SK-N-SH (cell line): ENCODE measurements around the gene CA10. TPM values are rescaled to one million over a fixed set of nuclear protein-coding genes. Genes with fewer than 3 reads are reported as not detected.

Experiments
- CTCF ChIA-PET: fragments of 300-600, 350-600 bp; formaldehyde crosslinking; extraction: SDS; loops from one replicate; lab custom pipeline; 2021; lab: Yijun Ruan, JAX
- POLR2A ChIA-PET: fragments of 350-600 bp; sonication (Branson Sonifier 250); formaldehyde crosslinking; extraction: SDS; loops from one replicate; lab custom pipeline; 2020; ENCODE audit warnings: antibody characterized with exemption, inconsistent platforms; lab: Yijun Ruan, JAX
- DNase-seq: peaks from one replicate; pipeline ENCODE4 v3.0.0; 2012
- H2AFZ ChIP-seq: fragments of 200-600 bp; sonication (generic); 2 replicates; pipeline ENCODE4 v1.8.1; 2016; ENCODE audit warnings: antibody characterized with exemption, mild to moderate bottlenecking, low read depth
- H3F3A ChIP-seq: fragments of 200-600 bp; sonication (generic); replicated peaks from 2 replicates; pipeline ENCODE3; 2016; ENCODE audit warnings: antibody characterized with exemption, mild to moderate bottlenecking; ENCODE audit not compliant: insufficient read depth
- H3K27ac ChIP-seq, 2 experiments: fragments of 200-500 bp in 1 of 2; fragments of 200-600 bp in 1 of 2; sonication (Bioruptor generic) in 1 of 2; sonication (generic), shearing (Covaris generic) in 1 of 2; 2 replicates each; pipeline versions ENCODE4 v1.5.1 to v1.6.1; 2014 to 2016; ENCODE audit warnings: low read depth in 2 of 2, inconsistent platforms in 1 of 2, low read length in 1 of 2, mild to moderate bottlenecking in 1 of 2, mixed read lengths in 1 of 2
- H3K27me3 ChIP-seq: fragments of 200-600 bp; sonication (generic), shearing (Covaris generic); 2 replicates; pipeline ENCODE4 v1.6.1; 2016; ENCODE audit warnings: mixed run types; ENCODE audit not compliant: insufficient read depth
- H3K36me3 ChIP-seq, 2 experiments: fragments of 200-500 bp in 1 of 2; fragments of 200-600 bp in 1 of 2; sonication (Bioruptor generic) in 1 of 2; sonication (generic) in 1 of 2; replicated peaks in 1 of 2; 2 replicates each; pipeline versions ENCODE3 to v1.5.1; 2014 to 2016; ENCODE audit warnings: low read length in 1 of 2, mild to moderate bottlenecking in 1 of 2; ENCODE audit not compliant: insufficient read depth in 2 of 2, control insufficient read depth in 1 of 2
- H3K4me1 ChIP-seq, 2 experiments: fragments of 200-500 bp in 1 of 2; fragments of 200-600 bp in 1 of 2; sonication (Bioruptor generic) in 1 of 2; sonication (generic), shearing (Covaris generic) in 1 of 2; 2 replicates each; pipeline versions ENCODE4 v1.5.1 to v1.6.1; 2014 to 2016; ENCODE audit warnings: low read depth in 1 of 2, low read length in 1 of 2, mixed run types in 1 of 2; ENCODE audit not compliant: insufficient read depth in 2 of 2, control insufficient read depth in 1 of 2
- H3K4me2 ChIP-seq: fragments of 200-600 bp; sonication (generic), shearing (Covaris generic); 2 replicates; pipeline ENCODE4 v1.6.1; 2017; ENCODE audit warnings: mixed run types
- H3K4me3 ChIP-seq, 2 experiments: fragments of 200-500 bp in 1 of 2; fragments of 200-600 bp in 1 of 2; sonication (Bioruptor generic) in 1 of 2; sonication (generic), shearing (Covaris generic) in 1 of 2; 2 replicates each; pipeline versions ENCODE4 v1.5.1 to v1.8.1; 2014 to 2016; ENCODE audit warnings: low read depth in 2 of 2, inconsistent platforms in 1 of 2, low read length in 1 of 2, mild to moderate bottlenecking in 1 of 2, mixed read lengths in 1 of 2, moderate library complexity in 1 of 2
- H3K79me2 ChIP-seq: fragments of 200-600 bp; sonication (generic); 2 replicates; pipeline ENCODE4 v1.8.1; 2017; ENCODE audit warnings: mild to moderate bottlenecking; ENCODE audit not compliant: insufficient read depth
- H3K9ac ChIP-seq: fragments of 200-600 bp; sonication (generic); 2 replicates; pipeline ENCODE4 v1.6.1; 2017; ENCODE audit warnings: mixed run types
- H3K9me2 ChIP-seq: fragments of 200-600 bp; sonication (generic); 2 replicates; pipeline ENCODE4 v1.6.1; 2017; ENCODE audit warnings: mixed run types
- H3K9me3 ChIP-seq: fragments of 200-600 bp; sonication (generic); 2 replicates; pipeline ENCODE4 v1.6.1; 2017; ENCODE audit warnings: mixed run types, mild to moderate bottlenecking, moderate library complexity
- H4K20me1 ChIP-seq: fragments of 200-600 bp; sonication (generic); 2 replicates; pipeline ENCODE4 v1.6.1; 2017; ENCODE audit warnings: mild to moderate bottlenecking, mixed run types; ENCODE audit not compliant: insufficient read depth
- CTCF ChIP-seq: fragments of 200-600 bp; sonication (generic); IDR thresholded peaks from 2 replicates; pipeline ENCODE4 v1.6.1; 2017; ENCODE audit warnings: antibody characterized with exemption, mild to moderate bottlenecking, moderate library complexity
- EZH2phosphoT487 ChIP-seq: fragments of 200-600 bp; sonication (generic); IDR thresholded peaks from 2 replicates; pipeline ENCODE4 v1.6.1; 2017; ENCODE audit warnings: low read depth, mixed run types, mild to moderate bottlenecking, antibody characterized with exemption, moderate library complexity, borderline replicate concordance
- FOXJ3 ChIP-seq: sonication (generic); formaldehyde crosslinking; IDR thresholded peaks from 2 replicates; pipeline ENCODE4 v1.5.1; 2020; ENCODE audit warnings: mild to moderate bottlenecking, missing genetic modification reagents
- GABPA ChIP-seq: IDR thresholded peaks from 2 replicates; pipeline ENCODE4 v1.4.0; 2012; ENCODE audit warnings: low read depth, mild to moderate bottlenecking
- JUND ChIP-seq: IDR thresholded peaks from 2 replicates; pipeline ENCODE4 v1.4.0; 2012
- NFIC ChIP-seq: IDR thresholded peaks from 2 replicates; pipeline ENCODE4 v1.4.0; 2012; ENCODE audit warnings: borderline replicate concordance
- POLR2AphosphoS5 ChIP-seq: IDR thresholded peaks from 2 replicates; pipeline ENCODE4 v1.6.1; 2012; ENCODE audit warnings: low read depth, low read length
- REST ChIP-seq: IDR thresholded peaks from 2 replicates; pipeline ENCODE4 v1.6.1; 2012; ENCODE audit warnings: mild to moderate bottlenecking, low read depth, low read length, moderate library complexity
- TEAD4 ChIP-seq: IDR thresholded peaks from 2 replicates; pipeline ENCODE4 v1.4.0; 2012; ENCODE audit warnings: mild to moderate bottlenecking, borderline replicate concordance; ENCODE audit not compliant: insufficient read depth
- YY1 ChIP-seq: IDR thresholded peaks from 2 replicates; pipeline ENCODE4 v1.4.0; 2012; ENCODE audit warnings: low read depth, mild to moderate bottlenecking
- ZBTB33 ChIP-seq: IDR thresholded peaks from 2 replicates; pipeline ENCODE4 v1.4.0; 2012; ENCODE audit warnings: low read depth, borderline replicate concordance
- WGBS: methylation state at CpG from one replicate; pipeline ENCODE4 v1.1.6; 2017; ENCODE audit warnings: low lambda C conversion rate; 5-methylcytosine and 5-hydroxymethylcytosine counted together
- polyA plus RNA-seq, 3 experiments: library from polyadenylated mRNA; depleted of rRNA; stranded (reverse); fragments of >200 nt; gene quantifications; 2 replicates each; pipeline ENCODE4 v1.2.3, GENCODE V29; 2012

Gene CA10
- polyA plus RNA-seq, 1 of the 3 experiments (the other 2 are of a cell fraction): not detected

- Histone ChIP-seq H3K4me1 (no peaks in the 10 kb centered on the region), H3K27me3 (no peaks in the 10 kb centered on the region), H3K27ac (no peak overlapping the region), H3K36me3 (no peaks in the 10 kb centered on the region), H3K9ac (no peak overlapping the region), H3K4me3 (no peak overlapping the region), H3K79me2 (no peaks in the 10 kb centered on the region), H3K9me2 (no peaks in the 10 kb centered on the region), H3K4me2 (no peak overlapping the region), H4K20me1 (no peaks in the 10 kb centered on the region)
- WGBS: 7% methylated on average over 3 of the region's 3 CpGs
- DNase-seq: no peak
- POLR2A ChIA-PET: no interaction called here
- TF ChIP-seq NFIC (no peak), POLR2AphosphoS5 (no peak), CTCF (no peak), FOXJ3 (CRISPR knock-in tag) (no peak), TEAD4 (no peak), GABPA (no peak), EZH2phosphoT487 (no peak), YY1 (no peak), ZBTB33 (no peak), JUND (no peak), REST (no peak)
- TF ChIP-seq, all 33 proteins: peak for 0
- Histone ChIP-seq H3F3A (no peaks in the 10 kb centered on the region), H2AFZ (no peak overlapping the region), H3K9me3 (no peaks in the 10 kb centered on the region)
- CTCF ChIA-PET: interaction anchor here (1.9 to 2.8 kb wide), 2 partner anchors 66 to 275 kb away, joined by 5 to 10 read pairs; no protein-coding TSS in a partner anchor
Measured at GRCh38 chr17:51830886-51831285, 327.6 kb downstream of the CA10 start.
